Stimulated activated CD8-positive, alpha-beta memory T cell treated with anti-CD3 and anti-CD28 coated beads, Interleukin-7, amount 100 ng/mL, for 24 hours (primary cell): ENCODE results near the gene SARS1.
"Not testable (repeated sequence)": the region's sequence is repeated elsewhere in the genome, so short reads cannot be mapped to it uniquely, and the experiment has no call there.

Experiments
- DNase-seq: peaks from one replicate; pipeline ENCODE4 v3.0.0-alpha.2; 2020; ENCODE audit warnings: low read depth

SARS1 gene

GRCh38 chr1:109213824-109214693 lies at the start of gene SARS1:
Gene SARS1 (plus strand): TSS chr1:109213918. CDS start chr1:109213993, 75 bp downstream.
- DNase-seq: peak; percentile 73

- no peak for DNase-seq
These were observed 49.2 kb upstream of the SARS1 start for GRCh38 chr1:109164538-109164937.

GRCh38 chr1:109167001-109167506 lies 46.7 kb upstream of the SARS1 start:
- no peak for DNase-seq

- no peak for DNase-seq
These were observed 43.5 kb upstream of the SARS1 start for GRCh38 chr1:109170035-109170764.

- no peak for DNase-seq
These were observed 42.1 kb upstream of the SARS1 start for GRCh38 chr1:109171646-109172045.

GRCh38 chr1:109176349-109176748 lies 37.4 kb upstream of the SARS1 start:
- DNase-seq: not testable (repeated sequence)

GRCh38 chr1:109180715-109181084 lies 33.0 kb upstream of the SARS1 start:
- DNase-seq: not testable (repeated sequence)

- no peak for DNase-seq
These were observed 32.5 kb upstream of the SARS1 start for GRCh38 chr1:109181085-109181806.

- DNase-seq: no peak
These were observed 31.9 kb upstream of the SARS1 start for GRCh38 chr1:109181807-109182163.

- no peak for DNase-seq
These were observed 30.5 kb upstream of the SARS1 start for GRCh38 chr1:109183058-109183738.

GRCh38 chr1:109184687-109185086 lies 29.0 kb upstream of the SARS1 start:
- no peak for DNase-seq

- no peak for DNase-seq
These were observed 28.4 kb upstream of the SARS1 start for GRCh38 chr1:109185357-109185756.

GRCh38 chr1:109185990-109186732 lies 27.6 kb upstream of the SARS1 start:
- no peak for DNase-seq

- no peak for DNase-seq
These were observed 27.0 kb upstream of the SARS1 start for GRCh38 chr1:109186733-109187086.

- no peak for DNase-seq
These were observed 26.6 kb upstream of the SARS1 start for GRCh38 chr1:109187127-109187526.

- no peak for DNase-seq
These were observed 25.5 kb upstream of the SARS1 start for GRCh38 chr1:109188200-109188599.

GRCh38 chr1:109188781-109189180 lies 24.9 kb upstream of the SARS1 start:
- no peak for DNase-seq

- DNase-seq: no peak
These were observed 23.5 kb upstream of the SARS1 start for GRCh38 chr1:109190189-109190588.

- no peak for DNase-seq
These were observed 22.3 kb upstream of the SARS1 start for GRCh38 chr1:109191377-109191776.

GRCh38 chr1:109191891-109192290 lies 21.8 kb upstream of the SARS1 start:
- no peak for DNase-seq

- DNase-seq: no peak
These were observed 21.3 kb upstream of the SARS1 start for GRCh38 chr1:109192433-109192832.
